D721Med (cell line): ENCODE results near the gene CYP27B1.

Source experiments
- DNase-seq: peaks from one replicate; pipeline ENCODE4 v3.0.0; 2011; ENCODE audit warnings: low spot score; ENCODE audit not compliant: insufficient read length
- FAIRE-seq: peaks from 2 replicates; lab custom pipeline; 2011; peaks lifted over from hg19 to GRCh38; lab: Jason Lieb, UNC
- CTCF ChIP-seq: IDR thresholded peaks from 2 replicates; pipeline ENCODE4 v1.5.1; 2012; ENCODE audit warnings: mild to moderate bottlenecking, control low read depth; ENCODE audit not compliant: insufficient read depth; ENCODE audit errors: missing control alignments

CYP27B1 gene

GRCh38 chr12:57783466-57783801 is 16.6 kb upstream of the CYP27B1 start:
- no peak for TF ChIP-seq CTCF
- FAIRE-seq (no peak), DNase-seq (no peak)

- TF ChIP-seq CTCF, result peak; percentile 95
- FAIRE-seq, result no peak
- DNase-seq, result peak; percentile 63
These were observed 16.0 kb upstream of the CYP27B1 start, which contains the start of gene TSFM for GRCh38 chr12:57782608-57783465. TSS of gene TSFM (plus strand) at chr12:57782787. CDS start at chr12:57782802, 15 bp downstream.

- no peak for TF ChIP-seq CTCF
- DNase-seq (no peak), FAIRE-seq (no peak)
These were observed 15.3 kb upstream of the CYP27B1 start for GRCh38 chr12:57782243-57782607.

GRCh38 chr12:57781801-57782200 is 14.9 kb upstream of the CYP27B1 start:
- no peak for DNase-seq
- no peak for TF ChIP-seq CTCF
- no peak for FAIRE-seq

- FAIRE-seq, result no peak
These were observed 14.4 kb upstream of the CYP27B1 start for GRCh38 chr12:57781244-57781643.

GRCh38 chr12:57780284-57780897 is 13.5 kb upstream of the CYP27B1 start:
- FAIRE-seq (no peak), DNase-seq (no peak)
- TF ChIP-seq CTCF, result no peak

More at GRCh38 chr12:57781244-57781643, 14.4 kb upstream of the CYP27B1 start:
- no peak for DNase-seq
- no peak for TF ChIP-seq CTCF

- DNase-seq, result no peak
- TF ChIP-seq CTCF, result no peak
- no peak for FAIRE-seq
These were observed 12.9 kb upstream of the CYP27B1 start for GRCh38 chr12:57779736-57780135.
